Brain microvascular endothelial cell (primary cell): ENCODE results near the gene LAMA3.
A peak's percentile ranks its signal among the peaks of the same experiment; 100 is the strongest.

ENCODE experiments used
- DNase-seq: peaks from one replicate; pipeline ENCODE4 v3.0.0-alpha.2; 2020
- H3K27ac ChIP-seq: fragments of 250-450 bp; sonication (Bioruptor Pico); 2 replicates; pipeline ENCODE4 v1.5.1; 2020; ENCODE audit warnings: mild to moderate bottlenecking, moderate library complexity
- H3K27me3 ChIP-seq: fragments of 250-450 bp; sonication (Bioruptor Pico); replicated peaks from 2 replicates; pipeline ENCODE4 v1.5.1; 2020; ENCODE audit warnings: mild to moderate bottlenecking
- H3K36me3 ChIP-seq: fragments of 250-450 bp; sonication (Bioruptor Pico); replicated peaks from 2 replicates; pipeline ENCODE4 v1.5.1; 2020; ENCODE audit warnings: mild to moderate bottlenecking
- H3K4me3 ChIP-seq: 2 replicates; pipeline ENCODE4 v1.5.1; 2011; ENCODE audit warnings: low read depth, mild to moderate bottlenecking, control low read depth, low read length, moderate library complexity
- in situ Hi-C: cut with HindIII; loops from 2 replicates; pipeline ENCODE4 v1.10.0; 2017; ENCODE audit warnings: low sequenced_read_pairs, low pct_ligation_motif_present
- TF ChIP-seq, protein P1 (sequence below): IDR thresholded peaks from 2 replicates; pipeline ENCODE4 v1.5.1; 2011; ENCODE audit warnings: low read depth, mild to moderate bottlenecking, moderate library complexity, low read length, control low read depth, inconsistent platforms; ENCODE audit errors: missing control alignments

Gene LAMA3

GRCh38 chr18:23938901-23939341 is 249.7 kb downstream of the LAMA3 start:
- TF ChIP-seq, protein P1, sequence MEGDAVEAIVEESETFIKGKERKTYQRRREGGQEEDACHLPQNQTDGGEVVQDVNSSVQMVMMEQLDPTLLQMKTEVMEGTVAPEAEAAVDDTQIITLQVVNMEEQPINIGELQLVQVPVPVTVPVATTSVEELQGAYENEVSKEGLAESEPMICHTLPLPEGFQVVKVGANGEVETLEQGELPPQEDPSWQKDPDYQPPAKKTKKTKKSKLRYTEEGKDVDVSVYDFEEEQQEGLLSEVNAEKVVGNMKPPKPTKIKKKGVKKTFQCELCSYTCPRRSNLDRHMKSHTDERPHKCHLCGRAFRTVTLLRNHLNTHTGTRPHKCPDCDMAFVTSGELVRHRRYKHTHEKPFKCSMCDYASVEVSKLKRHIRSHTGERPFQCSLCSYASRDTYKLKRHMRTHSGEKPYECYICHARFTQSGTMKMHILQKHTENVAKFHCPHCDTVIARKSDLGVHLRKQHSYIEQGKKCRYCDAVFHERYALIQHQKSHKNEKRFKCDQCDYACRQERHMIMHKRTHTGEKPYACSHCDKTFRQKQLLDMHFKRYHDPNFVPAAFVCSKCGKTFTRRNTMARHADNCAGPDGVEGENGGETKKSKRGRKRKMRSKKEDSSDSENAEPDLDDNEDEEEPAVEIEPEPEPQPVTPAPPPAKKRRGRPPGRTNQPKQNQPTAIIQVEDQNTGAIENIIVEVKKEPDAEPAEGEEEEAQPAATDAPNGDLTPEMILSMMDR, result no peak
- in situ Hi-C loops, result no loop called here

GRCh38 chr18:23939366-23939765 is 250.1 kb downstream of the LAMA3 start:
- in situ Hi-C loops, result no loop called here
- Histone ChIP-seq H3K27ac (no peak overlapping the region), H3K27me3 (no peaks in the 10 kb centered on the region), H3K36me3 (no peaks in the 10 kb centered on the region), H3K4me3 (no peak overlapping the region)
- no peak for DNase-seq
- TF ChIP-seq, protein P1, result no peak

More at GRCh38 chr18:23938901-23939341, 249.7 kb downstream of the LAMA3 start:
- Histone ChIP-seq H3K4me3 (no peak overlapping the region), H3K36me3 (no peaks in the 10 kb centered on the region), H3K27ac (no peak overlapping the region), H3K27me3 (no peaks in the 10 kb centered on the region)
- DNase-seq, result no peak

- Histone ChIP-seq H3K4me3 (no peak overlapping the region), H3K27ac (no peak overlapping the region), H3K27me3 (no peaks in the 10 kb centered on the region), H3K36me3 (no peaks in the 10 kb centered on the region)
- TF ChIP-seq, protein P1, result no peak
- in situ Hi-C loops, result no loop called here
- DNase-seq, result no peak
Observed at GRCh38 chr18:23939896-23940295, 250.6 kb downstream of the LAMA3 start.

- TF ChIP-seq, protein P1, result no peak
- no peaks in the 10 kb centered on the region for H3K27me3 ChIP-seq
- DNase-seq, result no peak
- no peak overlapping the region for H3K27ac ChIP-seq
- no peak overlapping the region for H3K4me3 ChIP-seq
- H3K36me3 ChIP-seq, result no peaks in the 10 kb centered on the region
- in situ Hi-C loops, result no loop called here
Observed at GRCh38 chr18:23941791-23942190, 252.5 kb downstream of the LAMA3 start.

- H3K4me3 ChIP-seq, result no peak overlapping the region
- TF ChIP-seq, protein P1, result no peak
- H3K27ac ChIP-seq, result no peak overlapping the region
- H3K36me3 ChIP-seq, result no peaks in the 10 kb centered on the region
- in situ Hi-C loops, result no loop called here
- DNase-seq, result no peak
- H3K27me3 ChIP-seq, result no peaks in the 10 kb centered on the region
Observed at GRCh38 chr18:23943104-23943503, 253.9 kb downstream of the LAMA3 start.

GRCh38 chr18:23943903-23944624 is 254.8 kb downstream of the LAMA3 start:
- H3K27ac ChIP-seq, result no peak overlapping the region
- no peaks in the 10 kb centered on the region for H3K27me3 ChIP-seq
- DNase-seq, result peak; percentile 5
- no peak overlapping the region for H3K4me3 ChIP-seq
- in situ Hi-C loops, result no loop called here
- TF ChIP-seq, protein P1, result no peak
- no peaks in the 10 kb centered on the region for H3K36me3 ChIP-seq
